Right atrium auricular region (tissue), 2 donors: ENCODE data around the gene GMDS. TPM values are rescaled to one million over a fixed set of nuclear protein-coding genes. Genes with fewer than 3 reads are reported as not detected.

ENCODE experiments used
- DNase-seq: peaks from one replicate; pipeline ENCODE4 v3.0.0-alpha.2; 2019; ENCODE audit warnings: low spot score
- H3K27ac ChIP-seq, 2 donors: fragments of 200-600 bp; sonication (generic); 1 replicate in 1 of 2; 2 replicates in 1 of 2; pipeline ENCODE4 v1.5.1; 2016 to 2019
- H3K27me3 ChIP-seq, 2 donors: fragments of 200-600 bp; sonication (generic); one replicate each; pipeline versions ENCODE4 v1.5.1 to v1.6.0; 2017 to 2019
- H3K36me3 ChIP-seq: fragments of 200-600 bp; sonication (generic); one replicate; pipeline ENCODE4 v1.5.1; 2016
- H3K4me1 ChIP-seq, 2 donors: fragments of 200-600 bp; sonication (generic); one replicate each; pipeline versions ENCODE4 v1.5.1 to v1.6.0; 2017 to 2019
- H3K4me3 ChIP-seq, 2 donors: fragments of 200-600 bp; sonication (generic); 1 replicate in 1 of 2; 2 replicates in 1 of 2; pipeline ENCODE4 v1.5.1; 2017 to 2019; ENCODE audit warnings: mild to moderate bottlenecking in 1 of 2, moderate library complexity in 1 of 2
- H3K9me3 ChIP-seq, 2 donors: fragments of 200-600 bp; sonication (generic); one replicate each; pipeline ENCODE4 v1.5.1; 2019
- total RNA-seq, 2 donors: library from RNA; depleted of rRNA; stranded (reverse); fragments of >200 nt; gene quantifications; one replicate each; pipeline ENCODE4 v1.1.0, GENCODE V29; 2016
- TF ChIP-seq, protein P1 (sequence below), 2 donors: fragments of 200-600 bp; sonication (generic); IDR thresholded peaks; one replicate each; pipeline ENCODE4 v1.5.1; 2019; ENCODE audit warnings: antibody characterized with exemption in 2 of 2

Gene GMDS
- total RNA-seq, 2 donors from 2014 or later, result 11.1 to 11.8 TPM

DNA sequence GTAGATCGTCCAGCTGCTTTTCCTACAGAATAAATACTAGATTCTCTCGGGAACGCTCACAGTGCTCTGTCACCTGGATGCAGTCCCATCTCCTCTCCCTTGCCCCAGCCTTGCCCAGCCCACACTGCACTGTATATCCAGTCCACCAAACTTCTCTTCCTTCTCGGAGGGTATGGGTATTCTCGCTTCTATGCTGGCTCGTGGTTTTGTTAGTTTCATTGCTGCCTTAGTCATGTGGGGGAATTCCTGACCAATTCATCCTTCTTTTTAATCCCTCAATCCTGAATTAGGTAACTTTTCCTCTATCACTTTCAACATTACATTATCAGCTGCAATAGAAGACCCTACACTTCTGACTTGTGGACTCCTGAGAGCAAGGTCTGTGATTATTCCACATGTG lies 252.4 kb downstream of the GMDS start:
- TF ChIP-seq, protein P1, sequence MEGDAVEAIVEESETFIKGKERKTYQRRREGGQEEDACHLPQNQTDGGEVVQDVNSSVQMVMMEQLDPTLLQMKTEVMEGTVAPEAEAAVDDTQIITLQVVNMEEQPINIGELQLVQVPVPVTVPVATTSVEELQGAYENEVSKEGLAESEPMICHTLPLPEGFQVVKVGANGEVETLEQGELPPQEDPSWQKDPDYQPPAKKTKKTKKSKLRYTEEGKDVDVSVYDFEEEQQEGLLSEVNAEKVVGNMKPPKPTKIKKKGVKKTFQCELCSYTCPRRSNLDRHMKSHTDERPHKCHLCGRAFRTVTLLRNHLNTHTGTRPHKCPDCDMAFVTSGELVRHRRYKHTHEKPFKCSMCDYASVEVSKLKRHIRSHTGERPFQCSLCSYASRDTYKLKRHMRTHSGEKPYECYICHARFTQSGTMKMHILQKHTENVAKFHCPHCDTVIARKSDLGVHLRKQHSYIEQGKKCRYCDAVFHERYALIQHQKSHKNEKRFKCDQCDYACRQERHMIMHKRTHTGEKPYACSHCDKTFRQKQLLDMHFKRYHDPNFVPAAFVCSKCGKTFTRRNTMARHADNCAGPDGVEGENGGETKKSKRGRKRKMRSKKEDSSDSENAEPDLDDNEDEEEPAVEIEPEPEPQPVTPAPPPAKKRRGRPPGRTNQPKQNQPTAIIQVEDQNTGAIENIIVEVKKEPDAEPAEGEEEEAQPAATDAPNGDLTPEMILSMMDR (IDR thresholded peaks at IDR 0.05), result no peak
- Histone ChIP-seq H3K9me3 (no peaks in the 10 kb centered on the region), H3K4me1 (no peaks in the 10 kb centered on the region)

DNA sequence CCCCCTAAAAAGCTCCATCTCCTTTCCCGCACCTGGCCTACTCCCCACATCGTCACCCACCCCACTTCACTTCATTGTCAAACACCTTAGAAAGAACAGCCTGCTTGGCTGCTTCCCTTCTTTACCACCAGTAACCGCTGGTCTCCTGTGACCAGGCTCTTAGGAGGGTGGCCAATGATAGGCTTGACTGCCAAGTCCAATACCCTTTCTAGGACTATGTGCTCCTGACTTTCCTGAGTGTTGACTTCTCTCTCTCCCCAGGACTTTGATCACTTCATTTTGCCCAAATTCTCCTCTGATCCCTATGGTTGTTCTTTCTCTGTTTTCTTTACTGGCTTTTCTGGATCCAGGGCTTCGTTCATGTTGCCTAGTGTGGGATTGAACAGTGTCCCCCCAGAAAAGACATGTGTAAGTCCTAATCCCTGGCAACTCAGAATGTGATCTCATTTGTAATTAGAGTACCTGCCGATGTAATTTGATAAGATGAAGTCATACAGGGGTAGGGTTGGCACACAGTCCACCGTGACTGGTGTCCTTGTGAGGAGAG lies 254.0 kb downstream of the GMDS start:
- DNase-seq, result no peak
- Histone ChIP-seq H3K4me1 (no peaks in the 10 kb centered on the region), H3K4me3 (no peak overlapping the region), H3K36me3 (no peaks in the 10 kb centered on the region), H3K9me3 (no peaks in the 10 kb centered on the region), H3K27ac (no peak overlapping the region), H3K27me3 (no peaks in the 10 kb centered on the region)
- TF ChIP-seq, protein P1 (IDR thresholded peaks at IDR 0.05), result no peak

More for the DNA sequence above, 252.4 kb downstream of the GMDS start:
- no peaks in the 10 kb centered on the region for H3K36me3 ChIP-seq
- H3K4me3 ChIP-seq, result no peak overlapping the region
- H3K27ac ChIP-seq, result no peak overlapping the region
- H3K27me3 ChIP-seq, result no peaks in the 10 kb centered on the region
- DNase-seq, result no peak

DNA sequence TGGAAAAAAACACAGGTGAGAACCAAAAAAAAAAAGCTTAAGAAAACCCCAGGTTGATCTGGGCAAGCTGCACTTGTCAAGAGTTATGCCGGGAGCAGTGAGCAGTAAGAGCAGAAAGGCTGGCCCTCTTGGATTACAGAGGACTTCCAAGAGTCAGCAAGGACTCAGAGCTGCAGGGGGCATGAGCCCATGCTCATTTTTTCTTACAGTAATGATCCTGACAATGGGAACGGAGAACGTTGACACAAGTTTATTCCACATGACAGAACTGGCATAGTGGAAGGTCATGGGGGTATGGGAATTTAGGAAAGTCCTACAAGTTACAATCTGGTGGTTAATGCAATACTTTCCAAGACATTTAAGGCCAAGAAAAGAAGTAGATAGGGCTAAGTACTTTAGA lies 256.6 kb downstream of the GMDS start:
- Histone ChIP-seq H3K9me3 (no peaks in the 10 kb centered on the region), H3K27ac (no peak overlapping the region), H3K4me3 (no peak overlapping the region), H3K4me1 (no peaks in the 10 kb centered on the region), H3K27me3 (no peaks in the 10 kb centered on the region), H3K36me3 (no peaks in the 10 kb centered on the region)
- no peak for DNase-seq
- TF ChIP-seq, protein P1 (IDR thresholded peaks at IDR 0.05), result no peak

DNA sequence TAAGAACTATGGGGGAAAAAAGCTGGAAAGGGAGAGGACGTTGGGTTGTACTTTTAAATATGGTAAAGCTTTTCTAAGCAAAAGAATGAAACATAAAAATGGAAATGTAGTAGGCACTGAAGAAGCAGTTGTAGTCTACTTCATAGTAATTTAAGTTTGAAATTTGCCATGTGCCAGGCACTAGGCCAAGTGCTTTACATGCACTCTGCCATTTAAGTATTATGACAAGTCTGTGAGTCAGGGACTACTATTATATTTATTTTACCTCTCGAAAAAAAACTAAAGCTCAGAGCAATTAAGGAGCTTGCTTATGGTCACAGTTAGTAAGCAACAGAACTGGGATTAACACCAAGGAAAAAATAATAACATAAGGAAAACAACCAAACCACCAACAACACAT lies 257.8 kb downstream of the GMDS start:
- no peaks in the 10 kb centered on the region for H3K27me3 ChIP-seq
- TF ChIP-seq, protein P1 (IDR thresholded peaks at IDR 0.05), result no peak

DNA sequence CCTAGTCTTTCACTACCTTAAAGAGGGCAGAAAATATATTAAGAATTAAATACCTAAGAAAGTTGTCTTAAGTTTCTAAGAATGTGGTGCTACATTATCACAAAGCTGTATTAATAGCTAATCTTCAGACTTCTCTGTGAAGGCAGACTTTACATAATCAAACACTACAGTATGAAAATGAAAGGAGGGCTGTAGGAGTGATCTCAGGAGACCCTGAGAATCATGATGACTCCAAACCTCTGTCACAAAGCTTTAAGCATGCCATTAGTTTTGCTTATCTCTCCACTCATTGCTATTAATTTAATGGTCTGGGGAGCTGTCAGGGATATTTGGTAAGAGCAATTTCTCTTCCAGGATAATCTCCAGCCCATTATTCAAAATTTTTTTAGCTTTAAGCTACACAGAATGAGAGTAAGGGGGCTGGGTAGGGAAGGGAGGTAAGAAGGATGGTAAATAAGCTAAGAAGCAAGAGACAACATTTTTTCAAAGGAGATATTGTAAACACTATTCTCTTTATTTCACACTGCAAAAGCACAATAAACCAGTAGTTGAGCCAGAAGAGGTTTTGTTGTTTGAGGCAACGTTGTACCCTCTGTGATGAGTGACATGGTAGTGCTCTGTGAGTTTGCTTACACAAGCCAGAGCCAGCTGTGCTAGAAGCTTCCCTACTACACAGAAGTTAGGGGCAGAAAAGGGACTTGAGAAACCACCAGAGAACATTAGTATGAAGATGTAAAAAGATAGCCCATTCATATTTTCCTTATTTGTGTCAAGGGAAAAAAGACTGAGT lies 258.8 kb downstream of the GMDS start:
- no peak overlapping the region for H3K4me3 ChIP-seq

More for the DNA sequence above, 257.8 kb downstream of the GMDS start:
- Histone ChIP-seq H3K4me1 (no peaks in the 10 kb centered on the region), H3K27ac (no peak overlapping the region), H3K36me3 (no peaks in the 10 kb centered on the region), H3K4me3 (no peak overlapping the region), H3K9me3 (peaks cover 0 to 7% of the 10 kb centered on the region in 2 donors)
- DNase-seq, result no peak

More for the DNA sequence above, 258.8 kb downstream of the GMDS start:
- DNase-seq, result no peak
- Histone ChIP-seq H3K36me3 (no peaks in the 10 kb centered on the region), H3K27me3 (no peaks in the 10 kb centered on the region), H3K9me3 (peaks cover 0 to 7% of the 10 kb centered on the region in 2 donors), H3K27ac (no peak overlapping the region), H3K4me1 (no peaks in the 10 kb centered on the region)
- TF ChIP-seq, protein P1 (IDR thresholded peaks at IDR 0.05), result no peak
